Endothelial cell of umbilical vein (primary cell): ENCODE measurements around the gene NLN. TPM values are rescaled to one million over a fixed set of nuclear protein-coding genes. Genes with fewer than 3 reads are reported as not detected.

Source experiments
- BruUV-seq: library from RNA; stranded (reverse); fragments of 400-500 nt; replicated peaks from 2 replicates; lab custom pipeline; 2021; lab: Mats Ljungman, UMichigan
- CTCF ChIA-PET: fragments of 300-600, 350-600 bp; sonication (Branson Sonifier 250); formaldehyde crosslinking; loops from one replicate; lab custom pipeline; 2021; ENCODE audit warnings: antibody characterized with exemption, inconsistent platforms; lab: Charles Lee
- POLR2A ChIA-PET: fragments of 300-600, 350-600 bp; sonication (Branson Sonifier 250); formaldehyde crosslinking; loops from one replicate; lab custom pipeline; 2021; ENCODE audit warnings: antibody characterized with exemption, inconsistent platforms; lab: Charles Lee
- DNase-seq: peaks from one replicate; pipeline ENCODE4 v3.0.0-alpha.2; 2011; ENCODE audit warnings: low read depth, low spot score
- FAIRE-seq: peaks from 2 replicates; lab custom pipeline; 2011; peaks lifted over from hg19 to GRCh38; lab: Jason Lieb, UNC
- H2AFZ ChIP-seq: 2 replicates; pipeline ENCODE4 v1.6.0; 2012; ENCODE audit warnings: low read depth, low read length, control low read depth, inconsistent platforms
- H3K27ac ChIP-seq: 2 replicates; pipeline ENCODE4 v1.5.1; 2011; ENCODE audit warnings: low read depth, mild to moderate bottlenecking, control low read depth, low read length, moderate library complexity; ENCODE audit not compliant: insufficient read depth
- H3K27me3 ChIP-seq, 2 experiments: 2 replicates each; pipeline versions ENCODE4 v1.6.0 to v1.6.1; 2011; ENCODE audit warnings: low read length in 2 of 2, mixed read lengths in 1 of 2; ENCODE audit not compliant: control insufficient read depth in 2 of 2, insufficient read depth in 2 of 2
- H3K36me3 ChIP-seq, 2 experiments: 2 replicates in 1 of 2; 3 replicates in 1 of 2; pipeline ENCODE4 v1.5.1; 2011; ENCODE audit warnings: low read length in 2 of 2, mild to moderate bottlenecking in 1 of 2, moderate library complexity in 1 of 2; ENCODE audit not compliant: control insufficient read depth in 2 of 2, insufficient read depth in 2 of 2; ENCODE audit errors: extremely low read depth in 1 of 2
- H3K4me1 ChIP-seq: 3 replicates; pipeline ENCODE4 v1.5.1; 2011; ENCODE audit warnings: mild to moderate bottlenecking, low read length; ENCODE audit not compliant: control insufficient read depth, insufficient read depth; ENCODE audit errors: extremely low read depth
- H3K4me2 ChIP-seq: 2 replicates; pipeline ENCODE4 v1.6.1; 2011; ENCODE audit warnings: low read length, control low read depth, mixed read lengths; ENCODE audit not compliant: insufficient read depth
- H3K4me3 ChIP-seq, 3 experiments: fragments of 200-600 bp in 1 of 3; sonication (generic), shearing (Covaris generic) in 1 of 3; replicated peaks in 1 of 3; 2 replicates each; pipeline ENCODE4 v1.5.1; 2011 to 2016; ENCODE audit warnings: control low read depth in 3 of 3, low read length in 3 of 3, mild to moderate bottlenecking in 2 of 3, inconsistent platforms in 1 of 3, low read depth in 1 of 3, moderate library complexity in 1 of 3; ENCODE audit not compliant: insufficient read depth in 1 of 3
- H3K79me2 ChIP-seq: 2 replicates; pipeline ENCODE4 v1.6.0; 2012; ENCODE audit warnings: low read length, inconsistent platforms; ENCODE audit not compliant: control insufficient read depth, insufficient read depth
- H3K9ac ChIP-seq: replicated peaks from 2 replicates; pipeline ENCODE3; 2011; ENCODE audit warnings: low read length, control low read depth; ENCODE audit not compliant: insufficient read depth; ENCODE audit errors: extremely low read depth
- H3K9me1 ChIP-seq: replicated peaks from 3 replicates; pipeline ENCODE4 v1.6.0; 2011; ENCODE audit warnings: mild to moderate bottlenecking, low read length; ENCODE audit not compliant: control insufficient read depth, insufficient read depth; ENCODE audit errors: extremely low read depth
- H3K9me3 ChIP-seq: replicated peaks from 2 replicates; pipeline ENCODE4 v1.5.1; 2012; ENCODE audit warnings: low read length, inconsistent platforms; ENCODE audit not compliant: control insufficient read depth, insufficient read depth
- H4K20me1 ChIP-seq: replicated peaks from 2 replicates; pipeline ENCODE3; 2011; ENCODE audit warnings: mild to moderate bottlenecking, low read length; ENCODE audit not compliant: control insufficient read depth, insufficient read depth; ENCODE audit errors: extremely low read depth
- CTCF ChIP-seq, 2 donors: IDR thresholded peaks; 1 replicate in 1 of 2; 2 replicates in 1 of 2; pipeline ENCODE4 v1.5.1; 2011; ENCODE audit warnings: low read length in 2 of 2, mild to moderate bottlenecking in 2 of 2, moderate library complexity in 2 of 2, control low read depth in 1 of 2, inconsistent platforms in 1 of 2, low read depth in 1 of 2; ENCODE audit not compliant: insufficient read depth in 1 of 2; ENCODE audit errors: extremely low read depth in 1 of 2
- EZH2 ChIP-seq: IDR thresholded peaks from 2 replicates; pipeline ENCODE4 v1.6.1; 2012; ENCODE audit warnings: borderline replicate concordance, low read depth, mild to moderate bottlenecking, moderate library complexity, low read length, inconsistent platforms; ENCODE audit not compliant: severe bottlenecking
- FOS ChIP-seq: IDR thresholded peaks from 2 replicates; pipeline ENCODE4 v1.6.1; 2011; ENCODE audit warnings: mild to moderate bottlenecking, low read length, moderate library complexity, borderline replicate concordance; ENCODE audit not compliant: insufficient read depth
- GATA2 ChIP-seq: IDR thresholded peaks from 2 replicates; pipeline ENCODE4 v1.7.0; 2011; ENCODE audit warnings: low read depth, mild to moderate bottlenecking, moderate library complexity, mixed read lengths, low read length; ENCODE audit not compliant: insufficient read length, insufficient read depth
- JUN ChIP-seq: IDR thresholded peaks from 2 replicates; pipeline ENCODE4 v1.6.1; 2011; ENCODE audit warnings: borderline replicate concordance, low read depth; ENCODE audit not compliant: insufficient read length, insufficient read depth
- MAX ChIP-seq: IDR thresholded peaks from 2 replicates; pipeline ENCODE4 v1.6.1; 2011; ENCODE audit not compliant: insufficient read depth, insufficient read length
- MYC ChIP-seq: IDR thresholded peaks from one replicate; pipeline ENCODE4 v1.6.1; 2011; ENCODE audit warnings: mild to moderate bottlenecking, low read depth, low read length
- POLR2A ChIP-seq: IDR thresholded peaks from 2 replicates; pipeline ENCODE4 v1.6.1; 2012; ENCODE audit warnings: low read depth, mild to moderate bottlenecking, control low read depth, low read length
- POLR2AphosphoS5 ChIP-seq: IDR thresholded peaks from 2 replicates; pipeline ENCODE4 v1.6.1; 2012; ENCODE audit warnings: low read depth, mild to moderate bottlenecking, control low read depth, low read length, moderate library complexity; ENCODE audit not compliant: insufficient read depth
- dilution Hi-C: fragments of 300-500 bp; cut with MboI; formaldehyde crosslinking; loops from one replicate; pipeline ENCODE4 v1.15.0; 2019; ENCODE audit warnings: low sequenced_read_pairs; ENCODE audit not compliant: extremely low pct_ligation_motif_present
- intact Hi-C: fragments of 100-400 bp; cut with micrococcal nuclease; formaldehyde crosslinking; loops from one replicate; pipeline ENCODE4 v1.10.0; 2022
- polyA plus RNA-seq, 4 experiments: library from polyadenylated mRNA; depleted of rRNA in 3 of 4; stranded (reverse) in 3 of 4; unstranded in 1 of 4; fragments of >200 nt; gene quantifications; 2 replicates each; pipeline versions ENCODE4 v1.2.1 to v1.2.3, GENCODE V29; 2011 to 2012; ENCODE audit warnings: missing spikeins in 1 of 4
- total RNA-seq: library from RNA; stranded (reverse); gene quantifications from 2 replicates; pipeline ENCODE4 v1.2.3, GENCODE V29; 2021

NLN gene
- total and polyA plus RNA-seq, 2 donors (not counting 3 experiments of a cell fraction or from before 2014, with no cell fraction given): 14.2 to 63.3 TPM

- Histone ChIP-seq H3K4me3 (no peak overlapping the region), H3K27ac (no peak overlapping the region), H3K9ac (no peak overlapping the region), H3K9me1 (no peaks in the 10 kb centered on the region), H3K36me3 (no peaks in the 10 kb centered on the region), H3K4me2 (no peak overlapping the region), H3K27me3 (no peaks in the 10 kb centered on the region), H2AFZ (no peak overlapping the region), H3K79me2 (no peaks in the 10 kb centered on the region), H3K4me1 (no peaks in the 10 kb centered on the region), H3K9me3 (no peaks in the 10 kb centered on the region), H4K20me1 (no peaks in the 10 kb centered on the region)
- TF ChIP-seq JUN (no peak), GATA2 (no peak), FOS (no peak), POLR2AphosphoS5 (no peak), CTCF (IDR thresholded peaks at IDR 0.05; ENCODE audit: extremely low read depth in 1 of 2, insufficient read depth in 1 of 2, low read depth in 1 of 2, low read length in 2 of 2) (no peak), EZH2 (no peak), POLR2A (no peak), MAX (no peak), MYC (no peak)
- CTCF ChIA-PET: interaction anchor here (1.0 to 1.9 kb wide), 2 partner anchors 8 to 13 kb away, joined by 3 to 6 read pairs; no protein-coding TSS in a partner anchor
- dilution Hi-C loops: no loop called here
- no peak for FAIRE-seq
- POLR2A ChIA-PET: no interaction called here
- DNase-seq: no peak
- intact Hi-C loops: no loop called here
- BruUV-seq: no TSS peak
These were observed 110.1 kb downstream of the NLN start for GRCh38 chr5:65832152-65832551.
